SK-N-SH (cell line): Measurements from ENCODE around the gene QSOX1. TPM values are rescaled to one million over a fixed set of nuclear protein-coding genes. Genes with fewer than 3 reads are reported as not detected.

Experiments
- MXI1 ChIP-seq: IDR thresholded peaks from 2 replicates; pipeline ENCODE4 v1.6.1; 2012; ENCODE audit warnings: mild to moderate bottlenecking, low read depth, low read length, improper control_type of control experiment
- POLR2AphosphoS5 ChIP-seq: IDR thresholded peaks from 2 replicates; pipeline ENCODE4 v1.6.1; 2012; ENCODE audit warnings: low read depth, low read length
- polyA plus RNA-seq, 3 experiments: library from polyadenylated mRNA; depleted of rRNA; stranded (reverse); fragments of >200 nt; gene quantifications; 2 replicates each; pipeline ENCODE4 v1.2.3, GENCODE V29; 2012
- TF ChIP-seq, protein P1 (sequence below): IDR thresholded peaks from 2 replicates; pipeline ENCODE4 v1.4.0; 2012; ENCODE audit warnings: low read depth, borderline replicate concordance

The QSOX1 gene
- polyA plus RNA-seq, 1 of the 3 experiments (the other 2 are of a cell fraction), result 359 TPM

DNA sequence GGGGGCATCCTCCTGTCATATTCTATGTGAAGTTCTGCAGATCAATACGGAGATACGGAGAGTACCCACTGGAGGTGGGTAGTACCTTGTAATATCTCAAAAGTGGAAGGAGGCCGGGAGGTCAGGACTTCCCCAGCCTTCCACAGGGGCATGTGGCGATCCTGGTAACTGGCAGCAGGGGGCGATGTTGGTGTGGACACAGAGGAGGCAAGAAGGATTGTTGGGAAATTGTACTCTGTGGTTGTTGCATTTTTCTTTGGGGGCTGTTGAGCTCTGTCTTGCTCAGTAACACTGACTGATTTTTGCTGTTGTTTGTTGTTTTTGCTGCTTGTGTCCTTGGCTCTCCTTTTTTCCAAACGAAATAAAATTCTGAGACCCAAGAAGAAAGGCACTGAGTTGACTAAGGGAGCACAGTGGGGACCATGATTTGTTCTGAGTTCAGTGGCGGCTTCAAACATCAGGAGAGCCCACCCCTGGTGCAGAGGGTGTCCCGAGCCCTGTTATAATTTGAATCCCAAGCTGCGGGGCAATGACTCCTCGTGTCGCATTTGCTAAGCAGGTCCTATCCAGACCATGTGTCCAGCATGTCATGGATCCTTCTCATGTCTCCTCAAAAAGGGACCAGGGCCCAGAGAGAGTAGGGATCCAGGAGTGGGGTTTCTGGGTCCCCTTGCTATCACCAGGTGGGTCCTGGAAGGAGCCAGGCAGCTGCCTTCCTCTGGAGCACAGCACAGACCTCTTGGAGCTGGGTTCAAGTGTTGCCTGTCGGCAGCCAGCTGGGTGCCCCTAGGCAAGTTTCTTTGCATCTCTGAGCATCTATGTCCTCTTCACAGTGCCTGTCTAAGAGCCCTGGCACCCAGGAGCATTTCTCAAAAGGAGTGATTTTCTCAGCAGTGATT lies 98.2 kb downstream of the QSOX1 start (continued):
- TF ChIP-seq, protein P1, sequence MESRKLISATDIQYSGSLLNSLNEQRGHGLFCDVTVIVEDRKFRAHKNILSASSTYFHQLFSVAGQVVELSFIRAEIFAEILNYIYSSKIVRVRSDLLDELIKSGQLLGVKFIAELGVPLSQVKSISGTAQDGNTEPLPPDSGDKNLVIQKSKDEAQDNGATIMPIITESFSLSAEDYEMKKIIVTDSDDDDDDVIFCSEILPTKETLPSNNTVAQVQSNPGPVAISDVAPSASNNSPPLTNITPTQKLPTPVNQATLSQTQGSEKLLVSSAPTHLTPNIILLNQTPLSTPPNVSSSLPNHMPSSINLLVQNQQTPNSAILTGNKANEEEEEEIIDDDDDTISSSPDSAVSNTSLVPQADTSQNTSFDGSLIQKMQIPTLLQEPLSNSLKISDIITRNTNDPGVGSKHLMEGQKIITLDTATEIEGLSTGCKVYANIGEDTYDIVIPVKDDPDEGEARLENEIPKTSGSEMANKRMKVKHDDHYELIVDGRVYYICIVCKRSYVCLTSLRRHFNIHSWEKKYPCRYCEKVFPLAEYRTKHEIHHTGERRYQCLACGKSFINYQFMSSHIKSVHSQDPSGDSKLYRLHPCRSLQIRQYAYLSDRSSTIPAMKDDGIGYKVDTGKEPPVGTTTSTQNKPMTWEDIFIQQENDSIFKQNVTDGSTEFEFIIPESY, result no peak
- no peak for TF ChIP-seq MXI1
- TF ChIP-seq POLR2AphosphoS5, result no peak

Other genes with a start within 250 kb of the QSOX1 start
- gene CEP350, start 200.1 kb upstream of the QSOX1 start, polyA plus RNA-seq (2012; rRNA removed), result 2.9 and 4.2 TPM in 2 replicates
- gene LHX4, start 75.4 kb downstream of the QSOX1 start, polyA plus RNA-seq (2012; rRNA removed), result not detected in 2 replicates